Astrocyte (in vitro differentiated cells and primary cell): ENCODE results near the gene CHRFAM7A. TPM values are rescaled to one million over a fixed set of nuclear protein-coding genes. Genes with fewer than 3 reads are reported as not detected.
"Not testable (repeated sequence)": the region's sequence is repeated elsewhere in the genome, so short reads cannot be mapped to it uniquely, and the experiment has no call there.

ENCODE experiments used
- DNase-seq: peaks from one replicate; pipeline ENCODE4 v3.0.0-alpha.2; 2010; ENCODE audit warnings: low read depth
- FAIRE-seq: peaks from 2 replicates; lab custom pipeline; 2011; peaks lifted over from hg19 to GRCh38; lab: Jason Lieb, UNC
- H2AFZ ChIP-seq: 2 replicates; pipeline ENCODE4 v1.6.0; 2012; ENCODE audit warnings: low read depth, low read length, inconsistent platforms
- H3K27ac ChIP-seq: 2 replicates; pipeline ENCODE4 v1.5.1; 2011; ENCODE audit warnings: low read depth, low read length, inconsistent platforms
- H3K27me3 ChIP-seq: 2 replicates; pipeline ENCODE4 v1.6.0; 2011; ENCODE audit warnings: low read length, inconsistent platforms; ENCODE audit not compliant: insufficient read depth
- H3K36me3 ChIP-seq: 2 replicates; pipeline ENCODE4 v1.5.1; 2011; ENCODE audit warnings: low read length, inconsistent platforms; ENCODE audit not compliant: insufficient read depth
- H3K4me1 ChIP-seq: 2 replicates; pipeline ENCODE4 v1.5.1; 2011; ENCODE audit warnings: low read length, inconsistent platforms; ENCODE audit not compliant: insufficient read depth
- H3K4me2 ChIP-seq: 2 replicates; pipeline ENCODE4 v1.6.0; 2012; ENCODE audit warnings: low read length, inconsistent platforms
- H3K4me3 ChIP-seq: 2 replicates; pipeline ENCODE4 v1.5.1; 2011; ENCODE audit warnings: low read depth, mild to moderate bottlenecking, low read length, inconsistent platforms; ENCODE audit not compliant: insufficient read depth
- H3K79me2 ChIP-seq: 2 replicates; pipeline ENCODE4 v1.6.0; 2012; ENCODE audit warnings: mild to moderate bottlenecking, low read length, inconsistent platforms; ENCODE audit not compliant: insufficient read depth
- H3K9ac ChIP-seq: 2 replicates; pipeline ENCODE4 v1.6.0; 2012; ENCODE audit warnings: mild to moderate bottlenecking, low read length, inconsistent platforms
- H3K9me3 ChIP-seq: 2 replicates; pipeline ENCODE4 v1.5.1; 2012; ENCODE audit warnings: low read depth, mild to moderate bottlenecking, low read length, inconsistent platforms; ENCODE audit not compliant: insufficient read depth
- H4K20me1 ChIP-seq: 2 replicates; pipeline ENCODE4 v1.6.0; 2012; ENCODE audit warnings: low read length, inconsistent platforms; ENCODE audit not compliant: insufficient read depth
- H3K27ac Mint-ChIP-seq: one replicate; pipeline ENCODE4 v1.8.0; 2021; ENCODE audit warnings: mild to moderate bottlenecking, mixed read lengths; ENCODE audit not compliant: unreplicated experiment
- H3K27me3 Mint-ChIP-seq: one replicate; pipeline ENCODE4 v1.8.0; 2021; ENCODE audit warnings: low read depth, mixed read lengths; ENCODE audit not compliant: unreplicated experiment
- H3K36me3 Mint-ChIP-seq: one replicate; pipeline ENCODE4 v1.8.0; 2021; ENCODE audit warnings: low read depth, mixed read lengths; ENCODE audit not compliant: unreplicated experiment
- H3K4me1 Mint-ChIP-seq: one replicate; pipeline ENCODE4 v1.8.0; 2021; ENCODE audit warnings: low read depth, mixed read lengths; ENCODE audit not compliant: unreplicated experiment
- H3K4me3 Mint-ChIP-seq: one replicate; pipeline ENCODE4 v1.8.0; 2021; ENCODE audit warnings: mild to moderate bottlenecking, moderate library complexity, mixed read lengths; ENCODE audit not compliant: unreplicated experiment
- H3K9me3 Mint-ChIP-seq: one replicate; pipeline ENCODE4 v1.8.0; 2021; ENCODE audit warnings: mild to moderate bottlenecking, mixed read lengths; ENCODE audit not compliant: unreplicated experiment
- total RNA-seq: library from RNA; stranded (reverse); gene quantifications from 2 replicates; pipeline ENCODE4 v1.2.1, GENCODE V29; 2021

CHRFAM7A gene
- total RNA-seq, 1 donor from 2014 or later, result 0.64 TPM

- not testable (repeated sequence) for H3K4me2 ChIP-seq, H3K9me3 ChIP-seq, H3K79me2 ChIP-seq, H3K36me3 ChIP-seq, H2AFZ ChIP-seq, DNase-seq, H3K4me3 Mint-ChIP-seq, H3K4me3 ChIP-seq, H4K20me1 ChIP-seq, H3K9ac ChIP-seq, H3K27me3 ChIP-seq, H3K36me3 Mint-ChIP-seq, H3K27me3 Mint-ChIP-seq, H3K4me1 ChIP-seq, H3K27ac ChIP-seq, FAIRE-seq, H3K9me3 Mint-ChIP-seq, H3K4me1 Mint-ChIP-seq, H3K27ac Mint-ChIP-seq
Observed at GRCh38 chr15:30398988-30399387, 5.6 kb upstream of the CHRFAM7A start.

GRCh38 chr15:30393664-30393991, 288 bp upstream of the CHRFAM7A start:
- FAIRE-seq, H3K4me2 ChIP-seq, H3K4me3 Mint-ChIP-seq, H3K36me3 Mint-ChIP-seq, DNase-seq, H3K27me3 ChIP-seq, H3K4me1 ChIP-seq, H3K27ac Mint-ChIP-seq, H3K9me3 ChIP-seq, H3K27me3 Mint-ChIP-seq, H3K4me3 ChIP-seq, H3K27ac ChIP-seq, H2AFZ ChIP-seq, H3K9ac ChIP-seq, H3K79me2 ChIP-seq, H4K20me1 ChIP-seq, H3K9me3 Mint-ChIP-seq, H3K4me1 Mint-ChIP-seq, H3K36me3 ChIP-seq: not testable (repeated sequence)

GRCh38 chr15:30386318-30386887, 6.9 kb downstream of the CHRFAM7A start:
- H3K27me3 ChIP-seq, H3K9ac ChIP-seq, H3K4me3 Mint-ChIP-seq, H2AFZ ChIP-seq, H3K4me1 Mint-ChIP-seq, FAIRE-seq, H3K27me3 Mint-ChIP-seq, H3K36me3 ChIP-seq, H3K27ac Mint-ChIP-seq, H3K27ac ChIP-seq, H3K36me3 Mint-ChIP-seq, H3K9me3 ChIP-seq, H3K4me1 ChIP-seq, H4K20me1 ChIP-seq, DNase-seq, H3K79me2 ChIP-seq, H3K9me3 Mint-ChIP-seq, H3K4me2 ChIP-seq, H3K4me3 ChIP-seq: not testable (repeated sequence)

- H3K9me3 Mint-ChIP-seq, H3K36me3 Mint-ChIP-seq, H3K4me3 Mint-ChIP-seq, H3K4me2 ChIP-seq, H3K27ac Mint-ChIP-seq, H3K36me3 ChIP-seq, H3K4me3 ChIP-seq, H2AFZ ChIP-seq, H3K79me2 ChIP-seq, H4K20me1 ChIP-seq, DNase-seq, H3K4me1 ChIP-seq, H3K4me1 Mint-ChIP-seq, H3K9me3 ChIP-seq, H3K27me3 Mint-ChIP-seq, H3K27me3 ChIP-seq, H3K9ac ChIP-seq, FAIRE-seq, H3K27ac ChIP-seq: not testable (repeated sequence)
Observed at GRCh38 chr15:30377082-30377413, 16.3 kb downstream of the CHRFAM7A start.

- not testable (repeated sequence) for H3K27ac ChIP-seq, H3K4me3 Mint-ChIP-seq, H3K4me2 ChIP-seq, FAIRE-seq, DNase-seq, H3K9me3 Mint-ChIP-seq, H3K27me3 ChIP-seq, H3K36me3 Mint-ChIP-seq, H3K4me3 ChIP-seq, H3K4me1 ChIP-seq, H3K27ac Mint-ChIP-seq, H3K27me3 Mint-ChIP-seq, H3K4me1 Mint-ChIP-seq, H4K20me1 ChIP-seq, H3K9ac ChIP-seq, H3K79me2 ChIP-seq, H3K9me3 ChIP-seq, H3K36me3 ChIP-seq, H2AFZ ChIP-seq
Observed at GRCh38 chr15:30376375-30377081, 16.8 kb downstream of the CHRFAM7A start.

GRCh38 chr15:30375872-30376271, 17.5 kb downstream of the CHRFAM7A start:
- H3K27ac Mint-ChIP-seq, H3K4me3 ChIP-seq, H3K36me3 Mint-ChIP-seq, H3K4me1 Mint-ChIP-seq, H3K79me2 ChIP-seq, H3K9me3 ChIP-seq, H4K20me1 ChIP-seq, H3K9ac ChIP-seq, H3K27ac ChIP-seq, H3K4me3 Mint-ChIP-seq, H3K4me1 ChIP-seq, H3K27me3 ChIP-seq, H2AFZ ChIP-seq, H3K27me3 Mint-ChIP-seq, FAIRE-seq, H3K9me3 Mint-ChIP-seq, H3K4me2 ChIP-seq, H3K36me3 ChIP-seq: not testable (repeated sequence)
- DNase-seq, result peak; percentile 0
